HPDE6-E6E7 (cell line): ENCODE data around the gene DLG2.

Experiments used
- DNase-seq: peaks from one replicate; pipeline ENCODE4 v3.0.0; 2011; ENCODE audit warnings: missing footprints; ENCODE audit errors: extremely low spot score

The DLG2 gene

GRCh38 chr11:83927422-83927821 lies 1699.7 kb downstream of the DLG2 start:
- no peak for DNase-seq

DNA sequence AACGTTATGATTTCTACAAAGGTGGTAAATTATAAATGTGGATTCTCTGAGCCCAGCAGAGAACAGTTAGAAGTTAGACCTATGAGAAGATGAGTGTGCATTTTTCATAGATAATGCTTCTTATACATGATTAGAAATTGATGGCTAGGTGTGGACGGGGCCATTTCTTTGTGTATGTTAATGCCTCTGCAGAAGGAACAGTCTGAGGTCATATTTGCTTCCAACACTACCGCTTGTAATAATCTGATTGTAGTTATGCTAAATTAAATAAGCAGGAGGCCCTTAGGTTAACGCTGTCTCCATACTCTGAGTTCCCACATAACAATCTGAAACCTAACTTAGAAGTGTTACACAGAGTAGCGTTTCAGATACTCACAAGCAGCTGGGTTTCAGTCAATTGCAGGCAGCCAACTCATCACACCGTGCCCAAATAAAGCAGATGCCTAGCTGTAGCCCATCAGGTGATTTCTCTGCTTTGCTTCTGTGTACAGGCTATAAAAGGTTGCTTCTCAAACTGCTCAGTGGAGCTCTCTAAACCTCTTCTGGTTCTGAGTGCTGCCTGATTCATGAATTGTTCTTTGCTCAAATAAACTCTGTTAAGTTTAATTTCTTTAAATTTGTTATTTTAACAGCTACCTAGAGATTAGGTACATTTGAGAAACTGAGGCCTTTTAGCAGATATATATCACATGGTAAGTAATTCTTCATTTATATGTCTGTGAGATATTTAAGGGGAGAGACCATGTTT lies 1702.2 kb downstream of the DLG2 start:
- no peak for DNase-seq

GRCh38 chr11:83923961-83924360 lies 1703.2 kb downstream of the DLG2 start:
- no peak for DNase-seq

DNA sequence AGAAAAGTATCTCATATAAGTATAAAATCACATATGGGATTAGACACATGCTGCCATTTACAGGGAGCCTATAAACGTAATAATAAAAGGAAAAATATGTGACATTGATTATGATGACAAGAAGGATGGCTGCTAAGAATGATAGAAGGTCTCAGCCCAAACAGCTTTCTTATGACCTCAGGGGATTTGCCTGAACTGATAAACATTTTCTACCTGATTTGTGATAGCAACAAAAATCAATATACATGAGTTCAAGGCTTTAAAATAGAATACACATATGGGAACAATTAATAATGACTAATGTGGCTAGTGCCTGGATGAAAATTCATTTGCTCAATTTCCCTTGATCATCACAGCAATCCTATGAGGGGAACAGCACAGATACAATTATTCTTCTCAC lies 1704.2 kb downstream of the DLG2 start:
- DNase-seq = no peak

- no peak for DNase-seq
These were observed 1704.8 kb downstream of the DLG2 start for GRCh38 chr11:83922318-83922717.

GRCh38 chr11:83921447-83922192 lies 1705.5 kb downstream of the DLG2 start:
- DNase-seq = no peak

DNA sequence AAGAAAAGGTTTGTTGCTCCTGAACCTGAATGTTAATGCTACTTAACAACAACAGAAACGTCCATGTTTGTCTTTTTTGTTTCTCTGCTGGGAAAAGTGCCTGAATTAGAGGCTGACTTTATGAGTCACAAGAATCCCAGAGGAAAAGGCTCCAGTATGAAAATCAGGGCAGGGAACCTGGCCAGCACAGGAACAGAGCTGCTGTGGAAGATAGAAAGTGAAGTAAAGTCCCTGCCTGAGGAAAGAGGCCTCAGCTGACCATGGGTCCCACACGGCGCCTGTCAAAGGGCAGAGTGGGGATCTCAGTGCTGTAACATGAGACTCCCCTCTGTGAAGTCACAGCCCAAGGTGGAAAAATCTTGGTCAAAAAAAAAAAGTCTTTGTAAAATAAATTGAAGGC lies 1708.7 kb downstream of the DLG2 start:
- no peak for DNase-seq

GRCh38 chr11:83914995-83915394 lies 1712.1 kb downstream of the DLG2 start:
- DNase-seq = no peak

- DNase-seq = no peak
These were observed 1717.3 kb downstream of the DLG2 start for GRCh38 chr11:83909579-83910534.

DNA sequence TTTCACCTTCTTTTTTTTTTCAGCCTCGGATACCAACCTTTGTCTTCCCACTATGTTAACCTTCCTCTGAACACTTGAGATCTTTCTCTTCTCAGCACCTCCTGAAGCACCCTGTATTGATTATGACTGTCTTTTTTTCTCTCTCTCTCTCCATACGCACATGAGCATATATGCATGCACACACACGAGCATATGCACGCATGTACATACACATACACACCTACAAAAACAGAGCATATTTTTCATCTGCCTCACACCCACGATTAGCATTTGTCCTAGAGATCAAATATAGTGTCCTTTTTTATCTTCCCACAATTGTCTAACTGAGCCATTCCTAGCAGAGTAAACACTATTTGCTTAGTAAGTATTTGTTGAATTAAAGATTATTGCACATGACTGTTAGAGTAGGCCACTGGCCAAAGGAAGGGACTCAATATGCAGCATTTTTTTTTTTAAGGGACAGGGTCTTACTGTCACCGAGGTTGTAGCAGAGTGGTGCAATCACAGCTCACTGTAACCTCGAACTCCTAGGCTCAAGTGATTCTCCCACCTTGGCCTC lies 1718.8 kb downstream of the DLG2 start:
- DNase-seq = no peak

DNA sequence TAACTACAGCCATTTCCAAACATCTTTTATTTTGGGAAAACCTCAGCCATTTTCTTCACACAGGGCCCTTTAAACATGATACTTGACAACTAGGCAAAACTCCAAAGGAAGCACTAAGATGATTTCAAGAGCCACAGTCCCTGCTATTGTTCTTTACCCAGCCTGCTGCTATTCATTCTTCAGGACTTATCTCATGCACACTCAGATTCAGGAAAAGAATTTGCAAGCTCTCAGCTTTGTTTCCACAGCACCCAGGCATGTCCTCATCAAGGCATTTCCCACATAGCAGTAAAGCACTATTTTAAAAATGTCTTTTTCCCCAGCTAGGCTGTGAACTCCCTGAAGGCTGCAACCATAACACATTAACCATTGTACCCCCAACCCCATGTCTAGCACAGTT lies 1731.6 kb downstream of the DLG2 start:
- DNase-seq = no peak

- no peak for DNase-seq
These were observed 1745.7 kb downstream of the DLG2 start for GRCh38 chr11:83881428-83881827.

- DNase-seq = no peak
These were observed 1756.1 kb downstream of the DLG2 start for GRCh38 chr11:83871054-83871453.

DNA sequence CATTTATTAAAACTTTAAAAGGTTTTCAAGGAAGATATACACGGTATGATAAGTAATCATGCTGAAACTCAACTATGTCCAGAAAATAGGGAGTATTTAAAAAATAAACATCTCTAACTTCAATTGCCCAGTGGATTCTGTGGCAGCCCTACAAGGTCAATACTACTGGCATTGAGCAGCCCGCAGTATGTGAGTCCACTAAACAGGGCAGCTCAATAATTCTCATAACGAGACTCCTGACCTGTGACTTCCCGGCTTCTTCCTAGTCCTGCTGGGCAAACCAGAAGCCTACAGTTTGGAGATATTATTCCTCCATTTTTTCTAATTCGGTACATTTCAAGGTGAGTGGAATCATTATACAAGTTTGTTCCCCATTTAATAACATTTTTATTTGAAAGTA lies 1760.5 kb downstream of the DLG2 start:
- DNase-seq = no peak

DNA sequence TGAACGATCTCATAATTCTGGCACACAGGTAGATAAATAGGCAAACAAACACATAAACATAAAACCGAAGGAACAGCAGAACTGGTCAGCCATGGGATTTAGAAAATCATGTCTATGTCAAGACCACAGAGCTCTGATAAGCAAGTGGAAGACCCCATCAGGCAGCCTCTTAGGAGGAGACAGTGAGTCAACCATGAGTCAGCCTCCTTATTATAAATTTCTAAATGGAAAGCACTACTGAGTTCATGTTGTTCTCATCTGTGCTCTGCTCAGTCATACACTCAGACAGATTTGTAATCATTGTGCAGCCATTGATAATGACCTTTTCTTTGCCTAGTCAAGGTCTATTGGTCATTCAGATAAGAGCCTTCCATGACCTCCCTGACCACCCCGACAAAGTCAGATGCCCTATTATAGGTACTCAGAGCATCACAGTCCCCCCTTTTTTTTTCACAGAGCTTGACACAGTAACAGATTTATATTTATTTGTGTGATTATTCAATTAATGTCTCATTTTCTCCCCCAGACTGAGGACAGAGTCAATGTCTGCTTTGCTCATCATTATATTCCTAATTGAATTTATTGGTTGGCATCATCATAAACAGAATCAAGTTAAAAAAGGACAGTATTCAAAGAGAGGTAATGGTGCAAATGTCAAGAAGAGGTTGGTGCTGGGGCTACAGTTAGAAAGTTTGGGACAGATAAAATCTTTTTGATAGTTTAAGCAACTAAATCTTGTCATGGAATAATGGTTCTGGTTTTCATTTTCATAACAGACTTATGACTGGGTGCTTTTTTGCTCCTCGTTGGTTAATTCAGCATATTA lies 1761.3 kb downstream of the DLG2 start:
- no peak for DNase-seq

GRCh38 chr11:83864412-83865057 lies 1762.6 kb downstream of the DLG2 start:
- no peak for DNase-seq

GRCh38 chr11:83863272-83863671 lies 1763.9 kb downstream of the DLG2 start:
- DNase-seq = no peak

DNA sequence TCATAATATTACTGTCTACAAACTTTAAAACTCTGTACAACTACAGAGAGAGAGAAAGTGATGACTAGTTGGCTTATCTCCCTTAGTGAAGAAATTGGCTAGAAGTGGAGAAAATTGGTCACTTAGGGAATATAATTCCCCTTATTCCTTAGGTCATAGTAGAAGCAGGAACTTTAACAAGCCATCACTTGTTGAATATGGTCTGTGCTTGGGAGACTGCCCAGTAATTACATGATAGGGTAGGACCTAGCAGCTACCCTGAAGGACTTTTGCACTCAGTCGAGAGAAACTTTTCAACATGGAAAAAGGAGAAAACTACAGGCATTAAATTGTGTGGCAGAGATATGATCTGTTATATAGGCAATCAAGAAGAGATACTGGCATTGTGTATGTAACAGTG lies 1764.5 kb downstream of the DLG2 start:
- DNase-seq = no peak

DNA sequence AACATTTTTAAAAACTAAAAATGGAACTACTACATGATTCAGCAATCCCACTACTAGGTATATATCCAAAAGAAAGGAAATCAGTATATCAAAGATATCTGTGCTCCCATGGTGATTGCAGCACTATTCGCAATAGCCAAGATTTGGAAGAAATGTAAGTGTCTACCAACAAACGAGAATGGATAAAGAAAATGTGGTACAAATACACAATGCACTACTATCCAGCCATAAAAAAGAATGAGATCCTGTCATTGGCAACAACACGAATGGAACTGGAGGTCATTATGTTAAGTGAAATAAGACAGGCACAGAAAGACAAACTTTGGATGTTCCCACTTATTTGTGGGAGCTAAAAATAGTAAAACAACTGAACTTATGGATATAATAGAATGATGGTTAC lies 1765.1 kb downstream of the DLG2 start:
- DNase-seq = no peak

DNA sequence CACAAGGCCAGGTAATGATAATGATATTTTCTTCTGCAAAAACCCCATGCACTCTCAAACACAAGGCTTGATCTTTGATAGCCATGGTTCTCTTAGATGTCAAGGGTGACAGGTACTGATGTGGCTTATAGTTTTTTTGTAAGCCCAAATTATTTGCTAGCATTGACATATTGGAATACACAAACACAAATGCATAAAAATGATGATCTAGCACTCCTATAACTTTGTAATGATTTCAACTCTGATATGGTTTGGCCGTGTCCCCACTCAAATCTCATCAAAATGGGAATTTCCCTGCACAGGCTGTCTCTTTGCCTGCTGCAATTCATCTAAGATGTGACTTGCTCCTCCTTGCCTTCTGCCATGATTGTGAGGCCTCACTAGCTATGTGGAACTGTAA lies 1768.5 kb downstream of the DLG2 start:
- no peak for DNase-seq

DNA sequence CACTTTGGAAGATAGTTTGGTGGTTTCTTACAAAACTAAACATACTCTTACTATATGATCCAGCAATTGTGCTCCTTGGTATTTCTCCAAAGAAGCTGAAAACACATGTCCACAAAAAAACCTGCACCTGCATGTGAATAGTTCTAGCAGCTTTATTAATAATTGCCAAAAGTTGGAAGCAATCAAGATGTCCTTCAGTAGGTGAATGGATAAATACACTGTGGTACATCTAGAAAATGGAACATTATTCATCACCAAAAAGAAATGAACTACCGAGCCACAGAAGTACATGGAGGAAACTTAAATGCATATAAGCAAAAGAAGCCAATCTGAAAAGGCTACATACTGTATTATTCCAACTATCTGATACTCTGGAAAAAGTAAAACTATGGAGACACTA lies 1771.9 kb downstream of the DLG2 start:
- DNase-seq = no peak
